ENCODE measurements around the gene SDSL. TPM values are rescaled to one million over a fixed set of nuclear protein-coding genes. Genes with fewer than 3 reads are reported as not detected.

Gene SDSL
- total RNA-seq, 4 donors from 2014 or later = 0.46 to 1.8 (median 1.4) TPM; not detected in 1

DNA sequence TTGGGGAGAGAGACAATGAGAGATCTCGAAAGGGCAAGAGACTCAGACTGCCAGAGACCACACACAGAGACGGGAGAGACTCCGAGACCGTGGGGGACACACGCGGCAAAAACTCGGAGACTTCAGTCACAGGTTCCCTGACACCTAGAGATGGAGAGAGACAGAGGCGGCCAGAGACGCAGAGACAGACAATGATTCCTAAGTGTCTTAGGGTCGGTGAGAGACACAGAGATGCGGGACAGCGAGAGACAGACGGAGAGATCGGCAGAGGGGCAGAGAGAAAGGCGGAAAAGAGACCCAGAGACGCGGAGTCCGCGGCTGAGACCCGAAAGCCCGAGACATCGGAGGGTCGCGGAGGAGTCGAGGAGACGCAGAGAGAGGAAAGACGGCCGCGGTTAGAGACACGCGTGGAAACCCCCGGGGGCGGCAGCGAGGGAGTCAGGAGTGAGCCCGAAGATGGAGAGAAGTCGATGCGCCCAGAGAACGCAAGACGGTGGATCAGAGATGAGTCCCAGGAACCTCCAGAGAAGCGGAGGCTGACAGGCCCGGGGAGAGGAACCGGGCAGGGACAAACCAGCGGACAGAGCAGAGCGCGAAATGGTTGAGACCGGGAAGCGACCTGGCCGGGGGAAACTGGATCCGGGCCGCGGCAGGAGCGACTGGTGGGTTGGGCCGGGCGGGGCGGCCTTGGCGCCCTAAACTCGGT, 41.7 kb downstream of the SDSL start:
- WGBS, 2 donors = 2 to 3% methylated on average over 55 to 56 of the region's 57 CpGs
- TF ChIP-seq CTCF (IDR thresholded peaks at IDR 0.05) (no peak), POLR2A (IDR thresholded peaks at IDR 0.05) (no peak)
- intact Hi-C loops (cut with DNase I; ENCODE audit: low total_unique reads) = loop anchor here (10.0 kb wide), 1 partner anchor 451 kb away; no protein-coding TSS in a partner anchor
- DNase-seq (ENCODE audit: low spot score in 2 of 2) = no peak
- H3K4me3 ChIP-seq (ENCODE audit: low read depth, poor library complexity, severe bottlenecking) = no peak overlapping the region

DNA sequence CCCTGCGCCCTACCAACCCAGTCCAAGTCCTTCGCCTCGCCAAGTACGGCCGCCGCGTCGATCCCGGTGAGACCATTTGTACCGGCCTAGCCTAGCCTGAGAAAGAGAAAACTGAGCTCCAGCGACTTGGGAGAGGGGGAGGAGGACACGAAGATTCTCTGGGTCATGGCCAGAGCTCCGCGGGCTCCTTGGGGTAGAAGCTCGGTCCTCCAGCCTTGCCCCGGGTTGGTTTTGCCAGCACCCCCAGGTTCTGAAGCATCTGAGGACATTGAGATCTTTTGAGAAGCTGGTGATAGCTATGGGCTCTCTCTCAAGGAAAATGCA, 42.2 kb downstream of the SDSL start:
- intact Hi-C loops (cut with DNase I; ENCODE audit: low total_unique reads) = loop anchor here (10.0 kb wide), 1 partner anchor 450 kb away; no protein-coding TSS in a partner anchor
- no peak overlapping the region for H3K4me3 ChIP-seq (ENCODE audit: low read depth, poor library complexity, severe bottlenecking)
- WGBS, 2 donors = 1 to 3% methylated on average over 16 of the region's 16 CpGs
- no peak for DNase-seq (ENCODE audit: low spot score in 2 of 2)
- TF ChIP-seq CTCF (IDR thresholded peaks at IDR 0.05) (no peak), POLR2A (IDR thresholded peaks at IDR 0.05) (no peak)

DNA sequence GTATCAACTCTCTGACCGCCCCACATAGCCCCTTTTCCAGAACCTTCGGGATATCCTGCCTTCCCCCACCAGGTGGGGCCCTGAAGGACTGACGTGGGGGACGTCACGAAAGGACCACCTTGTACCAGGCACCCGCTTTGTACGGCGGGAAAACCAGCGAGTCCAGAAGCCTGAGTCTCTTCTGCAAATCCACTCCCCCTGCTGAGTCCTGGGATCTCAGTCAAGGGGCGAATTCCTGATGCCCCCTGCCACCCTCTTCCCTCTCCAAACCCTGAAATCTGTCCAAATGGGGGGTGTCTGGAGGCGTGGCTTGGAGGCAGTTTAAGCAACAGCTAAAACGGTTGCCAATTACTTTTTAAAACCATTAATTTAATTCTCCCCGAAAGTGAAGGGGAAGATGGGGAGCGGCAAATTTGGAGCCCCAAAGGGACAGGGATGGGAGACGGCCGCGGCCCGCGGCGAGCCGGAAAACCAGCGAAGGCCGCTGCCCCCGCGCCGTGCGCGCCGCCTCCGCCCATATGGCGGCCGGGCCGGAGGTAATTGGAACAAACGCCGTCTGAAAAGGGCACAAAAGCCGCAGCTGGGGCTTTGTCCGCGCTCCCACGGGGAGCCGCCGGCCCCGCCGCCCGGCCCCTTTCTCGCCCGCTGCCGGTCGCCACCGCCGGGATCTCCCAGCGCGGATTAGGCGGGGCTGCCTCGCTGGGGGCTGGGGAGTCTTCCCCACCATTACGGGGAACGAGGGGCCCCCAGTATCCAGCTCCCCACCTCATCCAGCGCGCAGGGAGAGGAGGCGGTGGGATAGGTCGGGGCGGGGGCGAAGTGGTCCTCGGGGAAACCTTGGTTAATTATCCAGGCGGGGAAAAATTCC, 42.9 kb downstream of the SDSL start:
- DNase-seq (ENCODE audit: low spot score in 2 of 2) = no peak
- TF ChIP-seq POLR2A (IDR thresholded peaks at IDR 0.05) (no peak), CTCF (IDR thresholded peaks at IDR 0.05) (no peak)
- intact Hi-C loops (cut with DNase I; ENCODE audit: low total_unique reads) = loop anchor here (10.0 kb wide), 1 partner anchor 450 kb away; no protein-coding TSS in a partner anchor
- no peak overlapping the region for H3K4me3 ChIP-seq (ENCODE audit: low read depth, poor library complexity, severe bottlenecking)
- 1 to 2% methylated on average over 54 to 56 of the region's 64 CpGs for WGBS, 2 donors

DNA sequence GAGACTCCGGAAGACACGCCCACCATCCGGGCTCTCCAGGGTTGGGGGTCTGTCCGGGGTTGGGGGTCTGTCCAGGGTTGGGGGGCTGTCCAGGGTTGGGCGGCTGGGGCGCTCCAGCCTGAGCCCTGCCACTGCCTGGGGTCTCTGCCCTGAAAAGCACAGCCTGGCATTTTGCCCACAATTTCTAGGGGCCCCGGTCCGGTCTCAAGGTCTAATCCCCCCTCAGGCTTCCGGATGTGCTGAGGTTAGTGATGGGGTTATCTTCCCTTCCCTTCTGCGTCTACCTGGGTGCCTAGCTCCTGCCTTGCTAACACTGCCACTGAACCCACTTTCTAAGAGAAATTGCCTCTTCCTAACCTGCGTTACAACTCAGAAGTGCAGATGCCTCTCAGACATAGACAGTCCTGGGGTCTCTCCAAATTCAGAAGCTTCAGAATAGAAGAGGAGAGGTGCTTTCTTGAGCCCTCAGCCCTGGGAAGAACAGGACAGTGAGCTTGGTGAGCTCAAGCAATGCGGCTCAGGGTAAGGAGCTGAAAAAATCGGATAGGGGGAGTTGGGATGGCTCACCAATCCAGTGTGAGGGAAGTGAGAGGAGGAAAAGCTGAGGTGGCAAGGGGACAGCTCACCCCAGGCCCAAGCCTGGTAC, 43.8 kb downstream of the SDSL start:
- 2 to 3% methylated on average over 13 of the region's 13 CpGs for WGBS, 2 donors
- TF ChIP-seq POLR2A (IDR thresholded peaks at IDR 0.05) = no peak
- TF ChIP-seq CTCF (IDR thresholded peaks at IDR 0.05) = no peak
- intact Hi-C loops (cut with DNase I; ENCODE audit: low total_unique reads) = loop anchor here (10.0 kb wide), 1 partner anchor 449 kb away; no protein-coding TSS in a partner anchor
- no peak for DNase-seq (ENCODE audit: low spot score in 2 of 2)
- no peak overlapping the region for H3K4me3 ChIP-seq (ENCODE audit: low read depth, poor library complexity, severe bottlenecking)

DNA sequence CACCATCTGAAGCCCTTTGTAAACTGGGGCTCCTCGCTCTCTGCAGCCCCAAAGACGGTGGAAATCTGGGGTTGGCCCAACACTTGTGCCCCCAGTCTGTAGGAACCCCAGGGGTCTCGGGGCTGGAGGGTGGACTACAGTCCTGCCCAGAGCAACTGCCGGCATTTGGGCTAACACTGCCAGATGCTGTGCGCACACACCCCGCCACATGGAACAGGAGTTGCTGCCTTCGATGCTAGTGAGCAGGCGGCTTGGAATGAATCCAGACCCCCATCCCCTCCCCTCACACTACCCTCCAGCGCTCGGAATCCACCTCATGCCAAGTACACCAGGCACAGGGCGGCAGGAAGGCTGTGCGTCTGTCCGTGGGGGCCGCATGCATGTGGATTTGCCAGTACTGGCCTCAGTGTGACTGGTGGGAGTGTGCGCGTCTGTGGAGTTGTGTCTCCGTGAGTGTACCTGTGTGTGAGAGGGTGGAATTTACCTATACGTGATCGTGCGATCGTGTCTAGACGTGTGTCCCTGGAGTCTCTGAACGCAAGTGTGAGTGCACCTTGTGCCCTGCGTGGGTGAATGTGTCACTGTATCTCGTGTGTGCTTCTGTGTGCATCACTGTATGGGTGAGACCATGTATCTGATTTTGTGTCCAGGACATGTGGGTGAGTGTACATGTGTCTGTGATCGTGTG, 44.4 kb downstream of the SDSL start:
- WGBS, 2 donors = 2 to 4% methylated on average over 17 to 25 of the region's 26 CpGs
- TF ChIP-seq POLR2A (IDR thresholded peaks at IDR 0.05) (no peak), CTCF (IDR thresholded peaks at IDR 0.05) (no peak)
- H3K4me3 ChIP-seq (ENCODE audit: low read depth, poor library complexity, severe bottlenecking) = no peak overlapping the region
- intact Hi-C loops (cut with DNase I; ENCODE audit: low total_unique reads) = loop anchor here (10.0 kb wide), 1 partner anchor 448 kb away; no protein-coding TSS in a partner anchor
- DNase-seq (ENCODE audit: low spot score in 2 of 2) = no peak
